GM12878 (cell line): ENCODE results near the gene PGAP6. TPM values are rescaled to one million over a fixed set of nuclear protein-coding genes. Genes with fewer than 3 reads are reported as not detected.
"Not testable (repeated sequence)": the region's sequence is repeated elsewhere in the genome, so short reads cannot be mapped to it uniquely, and the experiment has no call there.

Source experiments
- ATAC-seq: fragments of 200-7000 bp; cut with Tn5 transposase; 3 replicates; pipeline ENCODE4 v1.9.1; 2020; ENCODE audit warnings: mild to moderate bottlenecking, moderate library complexity
- BruUV-seq: library from RNA; stranded (reverse); fragments of 400-500 nt; replicated peaks from 2 replicates; lab custom pipeline; 2021; lab: Mats Ljungman, UMichigan
- CTCF ChIA-PET: fragments of 300-600 bp; sonication (Branson Sonifier 250); formaldehyde crosslinking; extraction: SDS; loops from one replicate; lab custom pipeline; 2021; ENCODE audit warnings: inconsistent platforms; lab: Yijun Ruan, JAX
- POLR2A ChIA-PET: fragments of 350-600 bp; formaldehyde crosslinking; extraction: SDS; loops from one replicate; lab custom pipeline; 2021; ENCODE audit warnings: inconsistent platforms; lab: Charles Lee
- RAD21 ChIA-PET: fragments of 300-600 bp; sonication (Branson Sonifier 250); formaldehyde crosslinking; loops from one replicate; lab custom pipeline; 2023; ENCODE audit warnings: antibody characterized with exemption; ENCODE audit not compliant: unreplicated experiment; lab: Charles Lee
- SMC1A ChIA-PET: fragments of 300-600 bp; sonication (Branson Sonifier 250); formaldehyde crosslinking; loops from one replicate; lab custom pipeline; 2023; ENCODE audit not compliant: unreplicated experiment, uncharacterized antibody; lab: Charles Lee
- DNase-seq: peaks from one replicate; pipeline ENCODE4 v3.0.0-alpha.2; 2011; ENCODE audit warnings: low read depth, low spot score
- FAIRE-seq: peaks from 3 replicates; lab custom pipeline; 2011; peaks lifted over from hg19 to GRCh38; lab: Jason Lieb, UNC
- H2AFZ ChIP-seq: 2 replicates; pipeline ENCODE4 v1.6.0; 2011; ENCODE audit warnings: low read depth, low read length, control low read depth; ENCODE audit not compliant: control insufficient read depth
- H3K27ac ChIP-seq: 2 replicates; pipeline ENCODE4 v1.5.1; 2011; ENCODE audit warnings: control low read depth; ENCODE audit not compliant: control insufficient read depth, insufficient read depth
- H3K27me3 ChIP-seq, 2 experiments: replicated peaks in 1 of 2; 2 replicates each; pipeline versions ENCODE4 v1.6.0 to v1.6.1; 2011; ENCODE audit warnings: low read length in 1 of 2; ENCODE audit not compliant: control insufficient read depth in 2 of 2, insufficient read depth in 2 of 2
- H3K36me3 ChIP-seq, 2 experiments: 2 replicates each; pipeline ENCODE4 v1.5.1; 2011; ENCODE audit warnings: low read length in 1 of 2; ENCODE audit not compliant: control insufficient read depth in 2 of 2, insufficient read depth in 2 of 2
- H3K4me1 ChIP-seq: 2 replicates; pipeline ENCODE4 v1.6.1; 2011; ENCODE audit warnings: mild to moderate bottlenecking, low read length, moderate library complexity, mixed read lengths; ENCODE audit not compliant: control insufficient read depth, insufficient read depth
- H3K4me2 ChIP-seq: 2 replicates; pipeline ENCODE4 v1.6.0; 2011; ENCODE audit warnings: control low read depth; ENCODE audit not compliant: control insufficient read depth, insufficient read depth
- H3K4me3 ChIP-seq: fragments of 200-600 bp; sonication (generic); 2 replicates; pipeline ENCODE4 v1.5.1; 2016
- H3K79me2 ChIP-seq: 2 replicates; pipeline ENCODE4 v1.6.0; 2011; ENCODE audit warnings: low read length; ENCODE audit not compliant: control insufficient read depth, insufficient read depth
- H3K9ac ChIP-seq: 2 replicates; pipeline ENCODE4 v1.8.0; 2011; ENCODE audit warnings: low read length, control low read depth, mixed read lengths; ENCODE audit not compliant: control insufficient read depth, insufficient read depth
- H3K9me3 ChIP-seq: replicated peaks from 3 replicates; pipeline ENCODE4 v1.5.1; 2011; ENCODE audit warnings: mild to moderate bottlenecking, low read length; ENCODE audit not compliant: control insufficient read depth, insufficient read depth
- H4K20me1 ChIP-seq: 2 replicates; pipeline ENCODE4 v1.6.0; 2011; ENCODE audit not compliant: control insufficient read depth, insufficient read depth
- TCF3 ChIP-seq: IDR thresholded peaks from 2 replicates; pipeline ENCODE4 v1.6.1; 2012; ENCODE audit warnings: low read depth, mild to moderate bottlenecking, low read length, borderline replicate concordance; ENCODE audit not compliant: insufficient read depth
- ZBTB11 ChIP-seq: fragments of 450-650 bp; formaldehyde crosslinking; IDR thresholded peaks from 2 replicates; pipeline ENCODE4 v1.5.0; 2022; ENCODE audit warnings: mild to moderate bottlenecking, missing genetic modification characterization
- WGBS: methylation state at CpG from one replicate; pipeline ENCODE4 v1.1.6; 2016; ENCODE audit warnings: low lambda C conversion rate; ENCODE audit not compliant: insufficient replicate concordance, insufficient coverage; ENCODE audit errors: missing lambda C conversion rate; 5-methylcytosine and 5-hydroxymethylcytosine counted together
- in situ Hi-C: fragments of 300-500 bp; cut with MboI; formaldehyde crosslinking; loops from 9 replicates; pipeline ENCODE4 v1.14.3; 2018; ENCODE audit warnings: mixed read lengths
- intact Hi-C: fragments of 100-400 bp; cut with micrococcal nuclease; formaldehyde crosslinking; loops from one replicate; pipeline ENCODE4 v1.14.2; 2022; ENCODE audit not compliant: unreplicated experiment
- polyA plus RNA-seq, 11 experiments: library from polyadenylated mRNA; depleted of rRNA in 4 of 11; unstranded in 6 of 11; stranded (reverse) in 5 of 11; fragments of >200 nt; fragmentation: Nextera tagmentation in 4 of 11; fragmentation: Illumina TruSeq in 1 of 11; extraction: Ambion mirVana in 4 of 11; extraction: Trizol in 1 of 11; gene quantifications; 1 replicate in 1 of 11; 2 replicates in 10 of 11; pipeline versions ENCODE4 v1.2.1 to v1.2.3, GENCODE V29; 2011 to 2016; ENCODE audit warnings: inconsistent platforms in 2 of 11, missing spikeins in 2 of 11, low read depth in 1 of 11
- total RNA-seq, 4 experiments: library from RNA; depleted of rRNA in 3 of 4; stranded (reverse); fragments of >200 nt in 3 of 4; fragmentation: Illumina TruSeq in 1 of 4; extraction: Trizol in 1 of 4; gene quantifications; 2 replicates each; pipeline versions ENCODE4 v1.2.1 to v1.2.3, GENCODE V29; 2013 to 2021
- TF ChIP-seq, protein P1 (sequence below): fragments of 450-650 bp; IDR thresholded peaks from 2 replicates; pipeline ENCODE4 v1.6.1; 2016; ENCODE audit warnings: mild to moderate bottlenecking, moderate library complexity, borderline replicate concordance
- TF ChIP-seq, protein P2 (sequence below): IDR thresholded peaks from 2 replicates; pipeline ENCODE4 v1.6.1; 2011; ENCODE audit warnings: borderline replicate concordance, low read depth, mild to moderate bottlenecking, moderate library complexity, low read length; ENCODE audit not compliant: insufficient read depth, poor library complexity, severe bottlenecking

Gene PGAP6
- total and polyA plus RNA-seq, 10 of the 15 experiments (the other 5 are each of a cell fraction or from before 2014, with no cell fraction given) = 0.76 to 48.8 (median 18.4) TPM

DNA sequence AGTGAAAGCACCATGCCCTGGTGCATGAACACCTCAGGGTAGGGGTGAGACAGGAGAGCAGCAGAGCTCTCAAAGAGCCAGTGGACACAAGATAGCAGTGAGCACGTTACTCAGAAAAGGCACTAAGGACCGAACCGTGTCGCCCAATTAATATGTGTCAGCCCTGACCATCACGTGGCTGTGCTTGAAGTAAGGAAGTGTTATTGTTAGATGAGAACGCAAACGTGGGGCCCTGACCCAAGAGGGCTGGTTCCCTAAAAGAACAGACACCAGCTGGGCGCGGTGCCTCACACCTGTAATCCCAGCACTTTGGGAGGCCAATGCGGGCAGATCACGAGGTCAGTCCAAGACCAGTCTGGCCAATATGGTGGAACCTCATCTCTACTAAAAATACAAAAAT is 45.5 kb downstream of the PGAP6 start (continued):
- TF ChIP-seq, protein P1, sequence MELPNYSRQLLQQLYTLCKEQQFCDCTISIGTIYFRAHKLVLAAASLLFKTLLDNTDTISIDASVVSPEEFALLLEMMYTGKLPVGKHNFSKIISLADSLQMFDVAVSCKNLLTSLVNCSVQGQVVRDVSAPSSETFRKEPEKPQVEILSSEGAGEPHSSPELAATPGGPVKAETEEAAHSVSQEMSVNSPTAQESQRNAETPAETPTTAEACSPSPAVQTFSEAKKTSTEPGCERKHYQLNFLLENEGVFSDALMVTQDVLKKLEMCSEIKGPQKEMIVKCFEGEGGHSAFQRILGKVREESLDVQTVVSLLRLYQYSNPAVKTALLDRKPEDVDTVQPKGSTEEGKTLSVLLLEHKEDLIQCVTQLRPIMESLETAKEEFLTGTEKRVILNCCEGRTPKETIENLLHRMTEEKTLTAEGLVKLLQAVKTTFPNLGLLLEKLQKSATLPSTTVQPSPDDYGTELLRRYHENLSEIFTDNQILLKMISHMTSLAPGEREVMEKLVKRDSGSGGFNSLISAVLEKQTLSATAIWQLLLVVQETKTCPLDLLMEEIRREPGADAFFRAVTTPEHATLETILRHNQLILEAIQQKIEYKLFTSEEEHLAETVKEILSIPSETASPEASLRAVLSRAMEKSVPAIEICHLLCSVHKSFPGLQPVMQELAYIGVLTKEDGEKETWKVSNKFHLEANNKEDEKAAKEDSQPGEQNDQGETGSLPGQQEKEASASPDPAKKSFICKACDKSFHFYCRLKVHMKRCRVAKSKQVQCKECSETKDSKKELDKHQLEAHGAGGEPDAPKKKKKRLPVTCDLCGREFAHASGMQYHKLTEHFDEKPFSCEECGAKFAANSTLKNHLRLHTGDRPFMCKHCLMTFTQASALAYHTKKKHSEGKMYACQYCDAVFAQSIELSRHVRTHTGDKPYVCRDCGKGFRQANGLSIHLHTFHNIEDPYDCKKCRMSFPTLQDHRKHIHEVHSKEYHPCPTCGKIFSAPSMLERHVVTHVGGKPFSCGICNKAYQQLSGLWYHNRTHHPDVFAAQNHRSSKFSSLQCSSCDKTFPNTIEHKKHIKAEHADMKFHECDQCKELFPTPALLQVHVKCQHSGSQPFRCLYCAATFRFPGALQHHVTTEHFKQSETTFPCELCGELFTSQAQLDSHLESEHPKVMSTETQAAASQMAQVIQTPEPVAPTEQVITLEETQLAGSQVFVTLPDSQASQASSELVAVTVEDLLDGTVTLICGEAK = no peak
- no peak for TF ChIP-seq ZBTB11

DNA sequence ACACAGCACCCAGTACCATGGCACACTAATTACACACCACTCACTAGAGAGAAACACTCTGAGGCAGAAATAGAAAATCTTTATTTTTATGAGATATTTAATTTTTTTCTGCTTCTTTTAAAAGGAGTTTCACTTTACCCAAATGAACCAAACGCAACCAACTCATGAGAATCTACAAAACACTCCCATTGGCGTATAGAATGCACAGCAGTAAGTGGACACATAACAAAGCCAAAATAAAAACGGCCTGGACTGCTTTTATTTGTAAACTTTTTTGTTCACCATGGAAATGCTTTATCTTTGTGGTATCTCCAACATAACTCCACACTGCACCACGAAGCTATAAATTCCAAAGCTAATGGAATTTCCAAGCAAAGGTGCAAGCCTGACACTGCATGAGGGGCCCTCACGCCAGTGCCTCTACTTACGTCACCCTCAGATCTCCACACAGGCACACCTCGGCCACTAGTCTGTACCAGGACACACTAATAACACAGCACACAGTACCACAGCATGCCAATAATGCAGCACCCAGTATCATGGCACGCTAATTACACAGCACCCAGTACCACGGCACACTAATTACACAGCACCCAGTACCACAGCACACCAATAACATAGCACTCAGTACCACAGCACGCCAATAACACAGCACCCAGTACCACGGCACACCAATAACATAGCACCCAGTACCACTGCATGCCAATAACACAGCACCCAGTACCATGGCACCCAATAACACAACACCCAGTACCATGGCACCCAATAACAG is 46.7 kb downstream of the PGAP6 start:
- H3K27ac ChIP-seq, BruUV-seq, POLR2A ChIA-PET, H3K36me3 ChIP-seq, H3K4me1 ChIP-seq, in situ Hi-C loops, H3K9me3 ChIP-seq, FAIRE-seq, RAD21 ChIA-PET, ATAC-seq, H2AFZ ChIP-seq, H4K20me1 ChIP-seq, H3K4me3 ChIP-seq, SMC1A ChIA-PET, H3K4me2 ChIP-seq, DNase-seq, H3K9ac ChIP-seq, H3K27me3 ChIP-seq, intact Hi-C loops: not testable (repeated sequence)
- WGBS = 94% methylated on average over 11 of the region's 11 CpGs
- peaks cover 26% of the 10 kb centered on the region for H3K79me2 ChIP-seq
- TF ChIP-seq, protein P2, sequence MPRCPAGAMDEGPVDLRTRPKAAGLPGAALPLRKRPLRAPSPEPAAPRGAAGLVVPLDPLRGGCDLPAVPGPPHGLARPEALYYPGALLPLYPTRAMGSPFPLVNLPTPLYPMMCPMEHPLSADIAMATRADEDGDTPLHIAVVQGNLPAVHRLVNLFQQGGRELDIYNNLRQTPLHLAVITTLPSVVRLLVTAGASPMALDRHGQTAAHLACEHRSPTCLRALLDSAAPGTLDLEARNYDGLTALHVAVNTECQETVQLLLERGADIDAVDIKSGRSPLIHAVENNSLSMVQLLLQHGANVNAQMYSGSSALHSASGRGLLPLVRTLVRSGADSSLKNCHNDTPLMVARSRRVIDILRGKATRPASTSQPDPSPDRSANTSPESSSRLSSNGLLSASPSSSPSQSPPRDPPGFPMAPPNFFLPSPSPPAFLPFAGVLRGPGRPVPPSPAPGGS = peak; percentile 80
- TF ChIP-seq TCF3 = peak; percentile 34; the same call in 1 of the 2 replicates
- CTCF ChIA-PET = interaction anchor here (1.9 kb wide), 1 partner anchor 15 kb away, joined by 7 read pairs; no protein-coding TSS in a partner anchor
